Neuron (in vitro differentiated cells): ENCODE results near the gene RIMKLB.

Experiments
- H2AFZ ChIP-seq: one replicate; pipeline ENCODE4 v1.6.1; 2013; ENCODE audit warnings: low read depth, mild to moderate bottlenecking, inconsistent platforms, low read length, moderate library complexity
- H3K27me3 ChIP-seq: one replicate; pipeline ENCODE4 v1.6.1; 2013; ENCODE audit warnings: low read length; ENCODE audit not compliant: insufficient read depth
- H3K36me3 ChIP-seq: one replicate; pipeline ENCODE4 v1.6.1; 2013; ENCODE audit warnings: low read length; ENCODE audit not compliant: insufficient read depth
- H3K4me1 ChIP-seq: one replicate; pipeline ENCODE4 v1.6.1; 2013; ENCODE audit warnings: low read length; ENCODE audit not compliant: insufficient read depth
- H3K4me3 ChIP-seq: 2 replicates; pipeline ENCODE4 v1.5.1; 2013; ENCODE audit warnings: mild to moderate bottlenecking, low read length, moderate library complexity
- H3K9me3 ChIP-seq: one replicate; pipeline ENCODE4 v1.6.1; 2013; ENCODE audit warnings: low read length

RIMKLB gene

GRCh38 chr12:8676651-8677050 is 21.1 kb upstream of the RIMKLB start:
- no peaks in the 10 kb centered on the region for H3K4me1 ChIP-seq
- H2AFZ ChIP-seq, result no peak overlapping the region
- H3K27me3 ChIP-seq, result no peaks in the 10 kb centered on the region
- no peaks in the 10 kb centered on the region for H3K36me3 ChIP-seq
- H3K4me3 ChIP-seq, result no peak overlapping the region
- no peaks in the 10 kb centered on the region for H3K9me3 ChIP-seq

- Histone ChIP-seq H2AFZ (no peak overlapping the region), H3K36me3 (no peaks in the 10 kb centered on the region), H3K4me3 (no peak overlapping the region), H3K9me3 (no peaks in the 10 kb centered on the region), H3K4me1 (no peaks in the 10 kb centered on the region), H3K27me3 (no peaks in the 10 kb centered on the region)
Observed at GRCh38 chr12:8677362-8677761, 20.4 kb upstream of the RIMKLB start.

- H3K27me3 ChIP-seq, result no peaks in the 10 kb centered on the region
- no peaks in the 10 kb centered on the region for H3K9me3 ChIP-seq
- H2AFZ ChIP-seq, result no peak overlapping the region
- H3K36me3 ChIP-seq, result no peaks in the 10 kb centered on the region
- no peaks in the 10 kb centered on the region for H3K4me1 ChIP-seq
- H3K4me3 ChIP-seq, result no peak overlapping the region
Observed at GRCh38 chr12:8678661-8679111, 19.1 kb upstream of the RIMKLB start.

- no peak overlapping the region for H2AFZ ChIP-seq
- H3K27me3 ChIP-seq, result no peaks in the 10 kb centered on the region
- no peaks in the 10 kb centered on the region for H3K4me1 ChIP-seq
- H3K36me3 ChIP-seq, result no peaks in the 10 kb centered on the region
- H3K9me3 ChIP-seq, result no peaks in the 10 kb centered on the region
- H3K4me3 ChIP-seq, result no peak overlapping the region
Observed at GRCh38 chr12:8680533-8680932, 17.3 kb upstream of the RIMKLB start.

GRCh38 chr12:8681129-8681884 is 16.5 kb upstream of the RIMKLB start:
- Histone ChIP-seq H3K36me3 (no peaks in the 10 kb centered on the region), H2AFZ (no peak overlapping the region), H3K4me3 (no peak overlapping the region), H3K4me1 (no peaks in the 10 kb centered on the region), H3K27me3 (no peaks in the 10 kb centered on the region), H3K9me3 (no peaks in the 10 kb centered on the region)

- Histone ChIP-seq H2AFZ (no peak overlapping the region), H3K4me3 (no peak overlapping the region), H3K27me3 (no peaks in the 10 kb centered on the region), H3K9me3 (no peaks in the 10 kb centered on the region), H3K36me3 (no peaks in the 10 kb centered on the region), H3K4me1 (peaks cover 8% of the 10 kb centered on the region)
Observed at GRCh38 chr12:8685051-8685450, 12.7 kb upstream of the RIMKLB start.

- Histone ChIP-seq H2AFZ (peak overlapping the region; percentile 58), H3K4me1 (peaks cover 22% of the 10 kb centered on the region), H3K9me3 (no peaks in the 10 kb centered on the region), H3K4me3 (peak overlapping the region; percentile 8), H3K27me3 (no peaks in the 10 kb centered on the region), H3K36me3 (no peaks in the 10 kb centered on the region)
Observed at GRCh38 chr12:8687846-8688601, 9.8 kb upstream of the RIMKLB start.

GRCh38 chr12:8689681-8690080 is 8.1 kb upstream of the RIMKLB start:
- no peaks in the 10 kb centered on the region for H3K9me3 ChIP-seq
- H3K27me3 ChIP-seq, result no peaks in the 10 kb centered on the region
- no peak overlapping the region for H2AFZ ChIP-seq
- peaks cover 23% of the 10 kb centered on the region for H3K4me1 ChIP-seq
- H3K36me3 ChIP-seq, result no peaks in the 10 kb centered on the region
- H3K4me3 ChIP-seq, result no peak overlapping the region

GRCh38 chr12:8692573-8692972 is 5.2 kb upstream of the RIMKLB start:
- H3K36me3 ChIP-seq, result no peaks in the 10 kb centered on the region
- H3K4me1 ChIP-seq, result peaks cover 27% of the 10 kb centered on the region
- no peak overlapping the region for H3K4me3 ChIP-seq
- no peaks in the 10 kb centered on the region for H3K27me3 ChIP-seq
- no peaks in the 10 kb centered on the region for H3K9me3 ChIP-seq
- H2AFZ ChIP-seq, result peak overlapping the region; percentile 64

- peaks cover 32% of the 10 kb centered on the region for H3K4me1 ChIP-seq
- H3K27me3 ChIP-seq, result no peaks in the 10 kb centered on the region
- H3K4me3 ChIP-seq, result no peak overlapping the region
- peaks cover 2% of the 10 kb centered on the region for H3K36me3 ChIP-seq
- H3K9me3 ChIP-seq, result no peaks in the 10 kb centered on the region
- H2AFZ ChIP-seq, result no peak overlapping the region
Observed at GRCh38 chr12:8695116-8695515, 2.7 kb upstream of the RIMKLB start.

GRCh38 chr12:8696442-8697090 is 1.2 kb upstream of the RIMKLB start:
- H3K36me3 ChIP-seq, result peaks cover 12% of the 10 kb centered on the region
- peaks cover 35% of the 10 kb centered on the region for H3K4me1 ChIP-seq
- H2AFZ ChIP-seq, result peak overlapping the region; percentile 97
- peak overlapping the region; percentile 87 for H3K4me3 ChIP-seq
- no peaks in the 10 kb centered on the region for H3K9me3 ChIP-seq
- no peaks in the 10 kb centered on the region for H3K27me3 ChIP-seq

- H2AFZ ChIP-seq, result peak overlapping the region; percentile 97
- H3K4me1 ChIP-seq, result peaks cover 30% of the 10 kb centered on the region
- H3K36me3 ChIP-seq, result peaks cover 12% of the 10 kb centered on the region
- no peaks in the 10 kb centered on the region for H3K9me3 ChIP-seq
- H3K27me3 ChIP-seq, result no peaks in the 10 kb centered on the region
- peak overlapping the region; percentile 87 for H3K4me3 ChIP-seq
Observed at GRCh38 chr12:8697120-8697475, 693 bp upstream of the RIMKLB start.

GRCh38 chr12:8698132-8698851 is 501 bp downstream of the RIMKLB start:
- Histone ChIP-seq H2AFZ (peak overlapping the region; percentile 70), H3K9me3 (no peaks in the 10 kb centered on the region), H3K27me3 (no peaks in the 10 kb centered on the region), H3K4me1 (peaks cover 20% of the 10 kb centered on the region), H3K36me3 (peaks cover 12% of the 10 kb centered on the region), H3K4me3 (peak overlapping the region; percentile 87)
